K562 (cell line): ENCODE results near the gene TTLL8. TPM values are rescaled to one million over a fixed set of nuclear protein-coding genes. Genes with fewer than 3 reads are reported as not detected.
A peak's percentile ranks its signal among the peaks of the same experiment; 100 is the strongest.

ENCODE experiments used
- ATAC-seq: fragments of 200-7000 bp; cut with Tn5 transposase; 3 replicates; pipeline ENCODE4 v1.9.1; 2020; ENCODE audit warnings: moderate library complexity
- Bru-seq: library from RNA; stranded (reverse); fragments of 400-500 nt; gene quantifications from one replicate; lab custom pipeline; 2021; lab: Mats Ljungman, UMichigan
- BruChase-seq, 2 experiments: library from RNA; stranded (reverse); fragments of 400-500 nt; gene quantifications; one replicate each; lab custom pipeline; 2021; lab: Mats Ljungman, UMichigan
- BruUV-seq: library from RNA; stranded (reverse); fragments of 400-500 nt; replicated peaks from 2 replicates; lab custom pipeline; 2021; lab: Mats Ljungman, UMichigan
- CTCF ChIA-PET: fragments of 300-600 bp; formaldehyde crosslinking; extraction: SDS; loops from one replicate; lab custom pipeline; 2021; ENCODE audit warnings: low intra/inter-chr PET ratio; lab: Yijun Ruan, JAX
- POLR2A ChIA-PET: fragments of 300-600, 350-650 bp; sonication (Branson Sonifier 250); formaldehyde crosslinking; extraction: SDS; loops from one replicate; lab custom pipeline; 2021; ENCODE audit warnings: antibody characterized with exemption, inconsistent platforms; lab: Yijun Ruan, JAX
- DNase-seq, 4 experiments: peaks; one replicate each; pipeline versions ENCODE4 v3.0.0 to v3.0.0-alpha.2; 2011 to 2018; ENCODE audit warnings: low spot score in 3 of 4, mixed read lengths in 3 of 4; ENCODE audit errors: extremely low read depth in 1 of 4
- FAIRE-seq: peaks from 2 replicates; lab custom pipeline; 2011; peaks lifted over from hg19 to GRCh38; lab: Jason Lieb, UNC
- H2AFZ ChIP-seq: 2 replicates; pipeline ENCODE4 v1.6.0; 2011; ENCODE audit warnings: low read depth, low read length, control low read depth, inconsistent platforms
- H3K27ac ChIP-seq: fragments of 200-600 bp; 3 replicates; pipeline ENCODE4 v1.8.0; 2011; ENCODE audit warnings: low read depth, mild to moderate bottlenecking, control low read depth, inconsistent platforms, low read length, moderate library complexity, mixed read lengths; ENCODE audit errors: extremely low read depth
- H3K27me3 ChIP-seq, 2 experiments: fragments of 300-600 bp in 1 of 2; 2 replicates in 1 of 2; 3 replicates in 1 of 2; pipeline versions ENCODE4 v1.6.0 to v1.8.0; 2011; ENCODE audit warnings: inconsistent platforms in 2 of 2, low read length in 2 of 2, mild to moderate bottlenecking in 1 of 2, mixed read lengths in 1 of 2, moderate library complexity in 1 of 2; ENCODE audit not compliant: control insufficient read depth in 2 of 2, insufficient read depth in 2 of 2
- H3K36me3 ChIP-seq: fragments of 300-600 bp; 3 replicates; pipeline ENCODE4 v1.8.0; 2011; ENCODE audit warnings: mild to moderate bottlenecking, low read length, inconsistent platforms; ENCODE audit not compliant: control insufficient read depth, insufficient read depth
- H3K4me1 ChIP-seq, 2 experiments: fragments of 200-600 bp in 1 of 2; replicated peaks in 1 of 2; 2 replicates in 1 of 2; 3 replicates in 1 of 2; pipeline versions ENCODE4 v1.5.1 to v1.8.0; 2011; ENCODE audit warnings: inconsistent platforms in 2 of 2, low read length in 2 of 2, mild to moderate bottlenecking in 1 of 2, mixed read lengths in 1 of 2, moderate library complexity in 1 of 2; ENCODE audit not compliant: control insufficient read depth in 2 of 2, insufficient read depth in 2 of 2
- H3K4me2 ChIP-seq: 2 replicates; pipeline ENCODE4 v1.6.1; 2011; ENCODE audit warnings: low read length, control low read depth, inconsistent platforms, mixed read lengths; ENCODE audit not compliant: insufficient read depth
- H3K4me3 ChIP-seq: fragments of 200-600 bp; sonication (generic), shearing (Covaris generic); 2 replicates; pipeline ENCODE4 v1.5.1; 2016; ENCODE audit warnings: control low read depth, inconsistent platforms
- H3K79me2 ChIP-seq: fragments of 200-600 bp; 3 replicates; pipeline ENCODE4 v1.8.0; 2011; ENCODE audit warnings: low read length, inconsistent platforms; ENCODE audit not compliant: control insufficient read depth, insufficient read depth
- H3K9ac ChIP-seq, 2 experiments: 2 replicates each; pipeline versions ENCODE4 v1.6.0 to v1.6.1; 2011; ENCODE audit warnings: low read depth in 2 of 2, low read length in 2 of 2, control low read depth in 1 of 2, inconsistent platforms in 1 of 2, mild to moderate bottlenecking in 1 of 2, mixed read lengths in 1 of 2; ENCODE audit not compliant: insufficient read depth in 1 of 2
- H3K9me1 ChIP-seq: one replicate; pipeline ENCODE4 v1.6.0; 2011; ENCODE audit warnings: inconsistent platforms, mild to moderate bottlenecking, low read length, moderate library complexity; ENCODE audit not compliant: control insufficient read depth, insufficient read depth
- H3K9me3 ChIP-seq: replicated peaks from 2 replicates; pipeline ENCODE4 v1.5.1; 2011; ENCODE audit warnings: low read depth, low read length, inconsistent platforms; ENCODE audit not compliant: control insufficient read depth, insufficient read depth
- H4K20me1 ChIP-seq: replicated peaks from 2 replicates; pipeline ENCODE4 v1.6.1; 2011; ENCODE audit warnings: low read length, inconsistent platforms, mixed read lengths; ENCODE audit not compliant: control insufficient read depth, insufficient read depth
- EWSR1 ChIP-seq: fragments of 450-650 bp; IDR thresholded peaks from 2 replicates; pipeline ENCODE4 v1.6.1; 2018; ENCODE audit warnings: borderline replicate concordance, mild to moderate bottlenecking, low read depth, moderate library complexity; ENCODE audit not compliant: partially characterized antibody
- ZBTB33 ChIP-seq: sonication (generic); formaldehyde crosslinking; IDR thresholded peaks from 2 replicates; pipeline ENCODE4 v1.8.1; 2023; ENCODE audit warnings: mild to moderate bottlenecking, missing genetic modification reagents
- WGBS: fragments of 100-300 bp; shearing (Covaris generic); methylation state at CpG from one replicate; pipeline ENCODE4 v1.1.6; 2016; ENCODE audit warnings: low coverage, mixed read lengths; ENCODE audit not compliant: insufficient coverage; ENCODE audit errors: missing lambda C conversion rate; 5-methylcytosine and 5-hydroxymethylcytosine counted together
- in situ Hi-C: fragments of 300-500 bp; cut with MboI; formaldehyde crosslinking; loops from 4 replicates; pipeline ENCODE4 v1.15.0; 2018; ENCODE audit warnings: inconsistent platforms, mixed read lengths
- intact Hi-C: fragments of 100-400 bp; cut with micrococcal nuclease; formaldehyde crosslinking; loops from 2 replicates; pipeline ENCODE4 v1.14.2; 2022
- long read RNA-seq, 3 experiments: library from polyadenylated mRNA in 2 of 3; library from RNA in 1 of 3; unstranded in 2 of 3; stranded (forward) in 1 of 3; transcript quantifications; one replicate each; pipeline ENCODE4 v2.0.0, GENCODE V29; 2019 to 2022
- polyA minus RNA-seq, 3 experiments: library from RNA; depleted of rRNA, polyadenylated mRNA; stranded (reverse); fragments of >200 nt; gene quantifications; 2 replicates each; pipeline ENCODE4 v1.2.3, GENCODE V29; 2011
- polyA plus RNA-seq, 8 experiments: library from polyadenylated mRNA; depleted of rRNA in 4 of 8; stranded (reverse) in 5 of 8; unstranded in 3 of 8; fragments of >200 nt; fragmentation: Nextera tagmentation in 2 of 8; fragmentation: Illumina TruSeq in 1 of 8; extraction: Ambion mirVana in 2 of 8; extraction: Trizol in 1 of 8; gene quantifications; 2 replicates each; pipeline versions ENCODE4 v1.2.1 to v1.2.3, GENCODE V29; 2011 to 2014; ENCODE audit warnings: inconsistent platforms in 1 of 8, missing spikeins in 1 of 8
- total RNA-seq, 7 experiments: library from RNA; depleted of rRNA in 6 of 7; stranded (reverse); fragments of >200 nt in 6 of 7; fragmentation: Illumina TruSeq in 2 of 7; extraction: Trizol in 2 of 7; gene quantifications; 2 replicates each; pipeline versions ENCODE4 v1.2.1 to v1.2.3, GENCODE V29; 2011 to 2021; ENCODE audit warnings: low replicate concordance in 1 of 7

Gene TTLL8
- total RNA-seq (2011; cell fraction: chromatin; rRNA removed; ENCODE audit: low replicate concordance): not detected in 2 replicates
- total RNA-seq (2011; cell fraction: nucleolus; rRNA removed): not detected in 2 replicates
- not detected in 2 replicates for total RNA-seq (2011; cell fraction: nucleoplasm; rRNA removed)
- total RNA-seq (2014; rRNA removed): not detected in 2 replicates
- total RNA-seq (2014; rRNA removed; fragmentation: Illumina TruSeq; extraction: Trizol): not detected in 2 replicates
- total RNA-seq (2015; rRNA removed; fragmentation: Illumina TruSeq; extraction: Trizol): not detected in 2 replicates
- total RNA-seq (2021): not detected in 2 replicates
- not detected in 2 replicates for polyA plus RNA-seq (2011; rRNA removed)
- polyA plus RNA-seq (2011; cell fraction: cytosol; rRNA removed): not detected in 2 replicates
- polyA plus RNA-seq (2011; cell fraction: nucleus; rRNA removed): not detected in 2 replicates
- not detected in 2 replicates for polyA plus RNA-seq (2012)
- polyA plus RNA-seq (2014; fragmentation: Illumina TruSeq; extraction: Trizol): not detected in 2 replicates
- not detected for polyA plus RNA-seq (2014; fragmentation: Nextera tagmentation; extraction: Ambion mirVana)
- polyA plus RNA-seq (2014; rRNA removed): not detected in 2 replicates
- not detected in 2 replicates for polyA minus RNA-seq (2011; rRNA and poly(A)+ RNA removed)
- polyA minus RNA-seq (2011; cell fraction: cytosol; rRNA and poly(A)+ RNA removed): not detected in 2 replicates
- polyA minus RNA-seq (2011; cell fraction: nucleus; rRNA and poly(A)+ RNA removed): not detected in 2 replicates
- Bru-seq, nascent RNA: not detected
- not detected for BruChase-seq, experiment 1, labeled RNA remaining after a 2-hour chase
- BruChase-seq, experiment 2, labeled RNA remaining after a 6-hour chase: not detected
- long read RNA-seq, experiment 1: 0 reads
- long read RNA-seq, experiment 2: 0 reads
- long read RNA-seq, experiment 3: 0 reads

DNA sequence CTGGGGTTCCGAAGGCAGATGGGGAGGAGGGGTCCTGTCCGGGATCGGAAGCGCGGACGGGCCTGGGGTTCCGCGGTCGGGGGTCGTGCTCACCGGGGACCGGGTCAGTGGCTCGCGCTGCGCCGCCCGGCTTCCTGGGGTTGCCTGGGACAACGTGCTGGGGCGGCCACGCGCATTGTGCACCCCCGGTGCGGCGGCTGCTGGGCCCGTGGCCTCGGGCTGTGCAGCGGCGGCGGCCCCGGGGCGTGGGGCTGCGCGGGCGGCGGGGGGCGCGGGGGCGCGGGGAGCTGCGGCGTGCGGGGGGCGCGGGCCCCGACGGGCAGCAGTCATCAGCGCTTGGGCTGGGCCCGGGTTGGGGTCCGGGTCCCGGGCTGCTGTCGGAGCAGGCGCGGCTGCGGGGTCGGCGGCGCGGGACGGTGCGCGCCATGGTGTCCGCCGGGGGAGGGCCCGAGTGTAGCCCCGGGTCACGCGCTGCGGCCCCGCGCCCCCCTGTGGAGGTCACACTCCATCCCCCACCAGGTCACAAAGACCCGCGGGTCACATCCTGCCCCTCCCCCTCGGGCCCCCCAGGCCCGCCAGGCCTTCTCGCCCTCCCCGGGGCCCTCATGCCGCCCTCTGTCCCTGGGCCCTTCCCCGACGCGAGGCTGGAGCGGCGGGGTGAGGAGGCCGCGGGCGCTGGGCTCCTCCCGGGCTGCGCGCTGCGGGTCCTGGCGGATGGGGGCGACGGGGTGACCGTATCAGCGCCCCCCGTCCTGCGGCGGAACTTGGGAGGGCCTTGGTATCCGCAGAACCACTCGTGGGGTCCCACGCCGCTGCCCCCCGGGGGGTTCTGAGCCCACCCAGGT is at the start of gene TTLL8:
Gene TTLL8, minus strand, starts transcription at position 238 of the 845 bp plus-strand sequence.
- H3K27ac ChIP-seq: no peak within 1 kb of the TSS

More for the DNA sequence above, at the start of gene TTLL8:
- FAIRE-seq: no peak
- no peaks in the 10 kb centered on the region for H3K9me3 ChIP-seq
- POLR2A ChIA-PET: no interaction called here
- DNase-seq: no peak
- no peaks in the 10 kb centered on the region for H4K20me1 ChIP-seq
- no TSS peak for BruUV-seq
- ATAC-seq: no peak
- H3K9ac ChIP-seq: no peak within 1 kb of the TSS
- CTCF ChIA-PET: no interaction called here
- no peak within 1 kb of the TSS for H3K4me2 ChIP-seq
- no peak within 1 kb of the TSS for H2AFZ ChIP-seq
- H3K4me1 ChIP-seq: peaks cover 0 to 31% of the 10 kb centered on the region in 2 experiments; a peak in 4 of 5 replicates
- WGBS: no CpG with 5 or more reads among the region's 102 CpGs
- H3K79me2 ChIP-seq: no peaks in the 10 kb centered on the region
- intact Hi-C loops (no loop called here), in situ Hi-C loops (no loop called here)
- H3K9me1 ChIP-seq: no peaks in the 10 kb centered on the region
- H3K27me3 ChIP-seq: peaks cover 0 to 11% of the 10 kb centered on the region in 2 experiments; a peak in 2 of 5 replicates
- no peaks in the 10 kb centered on the region for H3K36me3 ChIP-seq
- H3K4me3 ChIP-seq: no peak within 1 kb of the TSS
- TF ChIP-seq EWSR1: no peak
- TF ChIP-seq ZBTB33 (CRISPR knock-in tag): 0 out of 2 replicates have a peak, but pooled peaks have one; percentile 15
